Measurements from ENCODE around the gene TIFAB.

TIFAB gene

GRCh38 chr5:135447298-135447929 lies 4.7 kb downstream of the TIFAB start, which contains the start of gene DCANP1:
DCANP1 (minus strand) TSS chr5:135447348; CDS start chr5:135447108, 240 bp downstream.
- no peak within 1 kb of the TSS for H3K4me3 Mint-ChIP-seq
- CTCF ChIA-PET: interaction anchor here (0.9 to 2.6 kb wide), 3 partner anchors 15 to 119 kb away, joined by 3 to 12 read pairs (median 3); no protein-coding TSS in a partner anchor

GRCh38 chr5:135446615-135447014 lies 5.5 kb downstream of the TIFAB start:
- no peaks in the 10 kb centered on the region for H3K4me1 Mint-ChIP-seq
- no peak overlapping the region for H3K4me3 Mint-ChIP-seq
- no peak for DNase-seq
- no peaks in the 10 kb centered on the region for H3K36me3 Mint-ChIP-seq
- H3K27me3 Mint-ChIP-seq: peaks cover 42% of the 10 kb centered on the region
- no peaks in the 10 kb centered on the region for H3K9me3 Mint-ChIP-seq
- CTCF ChIA-PET: interaction anchor here (0.9 to 2.6 kb wide), 3 partner anchors 15 to 114 kb away, joined by 3 to 12 read pairs (median 3); no protein-coding TSS in a partner anchor
- no peak overlapping the region for H3K27ac Mint-ChIP-seq

More at GRCh38 chr5:135447298-135447929, 4.7 kb downstream of the TIFAB start, which contains the start of gene DCANP1:
- Mint-ChIP-seq H3K27ac (no peak within 1 kb of the TSS), H3K9me3 (no peaks in the 10 kb centered on the region), H3K36me3 (no peaks in the 10 kb centered on the region), H3K4me1 (no peaks in the 10 kb centered on the region), H3K27me3 (peaks cover 48% of the 10 kb centered on the region)
- no peak for DNase-seq

- no peak overlapping the region for H3K27ac Mint-ChIP-seq
- CTCF ChIA-PET: interaction anchor here (0.8 to 2.6 kb wide), 3 partner anchors 12 to 115 kb away, joined by 3 to 12 read pairs (median 3); no protein-coding TSS in a partner anchor
- no peaks in the 10 kb centered on the region for H3K36me3 Mint-ChIP-seq
- no peak for DNase-seq
- H3K9me3 Mint-ChIP-seq: no peaks in the 10 kb centered on the region
- peaks cover 43% of the 10 kb centered on the region for H3K27me3 Mint-ChIP-seq
- no peaks in the 10 kb centered on the region for H3K4me1 Mint-ChIP-seq
- no peak overlapping the region for H3K4me3 Mint-ChIP-seq
Observed at GRCh38 chr5:135446206-135446605, 5.9 kb downstream of the TIFAB start.

- peaks cover 40% of the 10 kb centered on the region for H3K27me3 Mint-ChIP-seq
- H3K4me3 Mint-ChIP-seq: no peak overlapping the region
- H3K9me3 Mint-ChIP-seq: no peaks in the 10 kb centered on the region
- CTCF ChIA-PET: interaction anchor here (0.8 to 2.6 kb wide), 3 partner anchors 12 to 116 kb away, joined by 3 to 12 read pairs (median 3); no protein-coding TSS in a partner anchor
- no peak overlapping the region for H3K27ac Mint-ChIP-seq
- no peaks in the 10 kb centered on the region for H3K4me1 Mint-ChIP-seq
- no peak for DNase-seq
- no peaks in the 10 kb centered on the region for H3K36me3 Mint-ChIP-seq
Observed at GRCh38 chr5:135445306-135445985, 6.7 kb downstream of the TIFAB start.

GRCh38 chr5:135444881-135445280 lies 7.3 kb downstream of the TIFAB start:
- Mint-ChIP-seq H3K9me3 (no peaks in the 10 kb centered on the region), H3K36me3 (no peaks in the 10 kb centered on the region), H3K4me1 (no peaks in the 10 kb centered on the region), H3K4me3 (no peak overlapping the region), H3K27ac (no peak overlapping the region), H3K27me3 (peaks cover 41% of the 10 kb centered on the region)
- DNase-seq: no peak
- CTCF ChIA-PET: interaction anchor here (0.9 to 1.8 kb wide), 2 partner anchors 11 to 17 kb away, joined by 4 to 6 read pairs; no protein-coding TSS in a partner anchor

- CTCF ChIA-PET: interaction anchor here (0.9 to 1.8 kb wide), 2 partner anchors 11 to 17 kb away, joined by 4 to 6 read pairs; no protein-coding TSS in a partner anchor
- no peak for DNase-seq
- H3K4me1 Mint-ChIP-seq: no peaks in the 10 kb centered on the region
- H3K9me3 Mint-ChIP-seq: no peaks in the 10 kb centered on the region
- H3K27ac Mint-ChIP-seq: no peak overlapping the region
- H3K27me3 Mint-ChIP-seq: peaks cover 42% of the 10 kb centered on the region
- H3K4me3 Mint-ChIP-seq: no peak overlapping the region
- H3K36me3 Mint-ChIP-seq: no peaks in the 10 kb centered on the region
Observed at GRCh38 chr5:135444360-135444759, 7.8 kb downstream of the TIFAB start.

GRCh38 chr5:135443161-135443960 lies 8.8 kb downstream of the TIFAB start:
- CTCF ChIA-PET: interaction anchor here (1.8 to 2.3 kb wide), 2 partner anchors 15 to 18 kb away, joined by 6 to 9 read pairs; no protein-coding TSS in a partner anchor
- H3K27me3 Mint-ChIP-seq: peaks cover 46% of the 10 kb centered on the region
- H3K4me1 Mint-ChIP-seq: no peaks in the 10 kb centered on the region
- no peak overlapping the region for H3K4me3 Mint-ChIP-seq
- no peak for DNase-seq
- no peak overlapping the region for H3K27ac Mint-ChIP-seq
- H3K36me3 Mint-ChIP-seq: no peaks in the 10 kb centered on the region
- H3K9me3 Mint-ChIP-seq: no peaks in the 10 kb centered on the region

GRCh38 chr5:135442431-135443160 lies 9.6 kb downstream of the TIFAB start:
- no peak overlapping the region for H3K27ac Mint-ChIP-seq
- no peak for DNase-seq
- H3K4me1 Mint-ChIP-seq: no peaks in the 10 kb centered on the region
- H3K27me3 Mint-ChIP-seq: peaks cover 47% of the 10 kb centered on the region
- no peaks in the 10 kb centered on the region for H3K9me3 Mint-ChIP-seq
- CTCF ChIA-PET: interaction anchor here (1.0 to 2.3 kb wide), 2 partner anchors 15 to 21 kb away, joined by 4 to 9 read pairs; no protein-coding TSS in a partner anchor
- H3K4me3 Mint-ChIP-seq: no peak overlapping the region
- H3K36me3 Mint-ChIP-seq: no peaks in the 10 kb centered on the region

- CTCF ChIA-PET: interaction anchor here (1.0 to 2.3 kb wide), 2 partner anchors 16 to 22 kb away, joined by 4 to 9 read pairs; no protein-coding TSS in a partner anchor
- Mint-ChIP-seq H3K27me3 (peaks cover 51% of the 10 kb centered on the region), H3K36me3 (no peaks in the 10 kb centered on the region), H3K9me3 (no peaks in the 10 kb centered on the region), H3K4me1 (no peaks in the 10 kb centered on the region), H3K4me3 (no peak overlapping the region), H3K27ac (no peak overlapping the region)
- DNase-seq: no peak
Observed at GRCh38 chr5:135441919-135442318, 10.2 kb downstream of the TIFAB start.

GRCh38 chr5:135441350-135441831 lies 10.8 kb downstream of the TIFAB start:
- Mint-ChIP-seq H3K9me3 (no peaks in the 10 kb centered on the region), H3K27ac (no peak overlapping the region), H3K27me3 (peaks cover 50% of the 10 kb centered on the region), H3K36me3 (no peaks in the 10 kb centered on the region), H3K4me3 (no peak overlapping the region), H3K4me1 (no peaks in the 10 kb centered on the region)
- CTCF ChIA-PET: interaction anchor here (1.3 to 2.3 kb wide), 3 partner anchors 17 to 125 kb away, joined by 4 to 9 read pairs (median 8); no protein-coding TSS in a partner anchor
- DNase-seq: no peak

- Mint-ChIP-seq H3K4me3 (no peak overlapping the region), H3K27ac (no peak overlapping the region), H3K36me3 (no peaks in the 10 kb centered on the region), H3K9me3 (no peaks in the 10 kb centered on the region), H3K27me3 (peaks cover 47% of the 10 kb centered on the region), H3K4me1 (no peaks in the 10 kb centered on the region)
- CTCF ChIA-PET: interaction anchor here (1.3 to 2.5 kb wide), 4 partner anchors 16 to 125 kb away, joined by 4 to 9 read pairs (median 8); no protein-coding TSS in a partner anchor
- no peak for DNase-seq
Observed at GRCh38 chr5:135440916-135441315, 11.2 kb downstream of the TIFAB start.

GRCh38 chr5:135439231-135440205 lies 12.6 kb downstream of the TIFAB start:
- no peaks in the 10 kb centered on the region for H3K9me3 Mint-ChIP-seq
- H3K4me1 Mint-ChIP-seq: no peaks in the 10 kb centered on the region
- CTCF ChIA-PET: interaction anchor here (0.8 to 2.5 kb wide), 3 partner anchors 14 to 126 kb away, joined by 3 to 8 read pairs (median 6); no protein-coding TSS in a partner anchor
- no peak overlapping the region for H3K27ac Mint-ChIP-seq
- H3K27me3 Mint-ChIP-seq: peaks cover 53% of the 10 kb centered on the region
- no peaks in the 10 kb centered on the region for H3K36me3 Mint-ChIP-seq
- H3K4me3 Mint-ChIP-seq: no peak overlapping the region
- DNase-seq: no peak
